HepG2 (cell line): Measurements from ENCODE around the gene EGF. TPM values are rescaled to one million over a fixed set of nuclear protein-coding genes. Genes with fewer than 3 reads are reported as not detected.

Source experiments
- ATAC-seq: fragments of 200-7000 bp; cut with Tn5 transposase; 3 replicates; pipeline ENCODE4 v1.9.1; 2020; ENCODE audit warnings: mild to moderate bottlenecking, moderate library complexity
- BruUV-seq: library from RNA; stranded (reverse); fragments of 400-500 nt; replicated peaks from 2 replicates; lab custom pipeline; 2021; lab: Mats Ljungman, UMichigan
- CTCF ChIA-PET: fragments of 300-600 bp; formaldehyde crosslinking; extraction: SDS; loops from one replicate; lab custom pipeline; 2021; ENCODE audit warnings: low total read pairs, inconsistent platforms, low intra/inter-chr PET ratio; lab: Yijun Ruan, JAX
- POLR2A ChIA-PET: fragments of 350-600 bp; sonication (Branson Sonifier 250); formaldehyde crosslinking; loops from one replicate; lab custom pipeline; 2020; ENCODE audit warnings: antibody characterized with exemption, inconsistent platforms; lab: Yijun Ruan, JAX
- DNase-seq: peaks from one replicate; pipeline ENCODE4 v3.0.0-alpha.2; 2015; ENCODE audit warnings: low spot score
- FAIRE-seq: peaks from 3 replicates; lab custom pipeline; 2011; peaks lifted over from hg19 to GRCh38; lab: Jason Lieb, UNC
- H2AFZ ChIP-seq: one replicate; pipeline ENCODE4 v1.6.1; 2011; ENCODE audit warnings: low read length, inconsistent platforms
- H3K27ac ChIP-seq: fragments of 300-600 bp; 3 replicates; pipeline ENCODE4 v1.8.0; 2011; ENCODE audit warnings: mixed run types, mild to moderate bottlenecking, mixed read lengths, low read length, inconsistent platforms; ENCODE audit not compliant: insufficient read depth; ENCODE audit errors: extremely low read length
- H3K27me3 ChIP-seq, 2 experiments: fragments of 200-600 bp in 1 of 2; 2 replicates in 1 of 2; 3 replicates in 1 of 2; pipeline versions ENCODE4 v1.6.0 to v1.8.0; 2011; ENCODE audit warnings: low read length in 2 of 2, mild to moderate bottlenecking in 2 of 2, moderate library complexity in 2 of 2, inconsistent platforms in 1 of 2; ENCODE audit not compliant: insufficient read depth in 2 of 2, control insufficient read depth in 1 of 2
- H3K36me3 ChIP-seq, 2 experiments: fragments of 200-600 bp in 1 of 2; replicated peaks in 1 of 2; 2 replicates in 1 of 2; 3 replicates in 1 of 2; pipeline versions ENCODE4 v1.5.1 to v1.8.0; 2011; ENCODE audit warnings: low read length in 2 of 2, inconsistent platforms in 1 of 2; ENCODE audit not compliant: insufficient read depth in 2 of 2, control insufficient read depth in 1 of 2
- H3K4me1 ChIP-seq: 2 replicates; pipeline ENCODE4 v1.5.1; 2012; ENCODE audit warnings: low read length, inconsistent platforms; ENCODE audit not compliant: insufficient read depth
- H3K4me2 ChIP-seq: 2 replicates; pipeline ENCODE4 v1.6.0; 2011; ENCODE audit warnings: low read depth, low read length, inconsistent platforms
- H3K4me3 ChIP-seq, 3 experiments: fragments of 200-600 bp in 1 of 3; sonication (generic), shearing (Covaris generic) in 1 of 3; replicated peaks in 1 of 3; 2 replicates each; pipeline ENCODE4 v1.5.1; 2011 to 2016; ENCODE audit warnings: low read length in 3 of 3, inconsistent platforms in 2 of 3, low read depth in 2 of 3, mild to moderate bottlenecking in 2 of 3, control low read depth in 1 of 3, mixed read lengths in 1 of 3; ENCODE audit not compliant: insufficient read depth in 1 of 3
- H3K79me2 ChIP-seq: one replicate; pipeline ENCODE4 v1.6.1; 2011; ENCODE audit warnings: low read length, inconsistent platforms; ENCODE audit not compliant: insufficient read depth
- H3K9ac ChIP-seq: 2 replicates; pipeline ENCODE4 v1.6.0; 2011; ENCODE audit warnings: mild to moderate bottlenecking, low read depth, low read length, inconsistent platforms; ENCODE audit not compliant: insufficient read depth
- H3K9me3 ChIP-seq: 2 replicates; pipeline ENCODE4 v1.5.1; 2012; ENCODE audit warnings: mild to moderate bottlenecking, low read length
- H4K20me1 ChIP-seq: 2 replicates; pipeline ENCODE4 v1.6.0; 2011; ENCODE audit warnings: inconsistent platforms, mild to moderate bottlenecking, low read length, moderate library complexity; ENCODE audit not compliant: insufficient read depth
- ESRRA ChIP-seq: sonication (generic); formaldehyde crosslinking; IDR thresholded peaks from 2 replicates; pipeline ENCODE4 v1.5.1; 2020; ENCODE audit warnings: mild to moderate bottlenecking, low read depth, missing genetic modification reagents
- GATA4 ChIP-seq: sonication (generic); IDR thresholded peaks from 2 replicates; pipeline ENCODE4 v1.6.1; 2016; ENCODE audit warnings: antibody characterized with exemption, low read depth, borderline replicate concordance
- HNF4A ChIP-seq: sonication (generic); formaldehyde crosslinking; IDR thresholded peaks from 2 replicates; pipeline ENCODE4 v1.4.0; 2020; ENCODE audit warnings: missing genetic modification reagents
- HNF4G ChIP-seq, 2 experiments: sonication (generic) in 1 of 2; formaldehyde crosslinking in 1 of 2; IDR thresholded peaks; 2 replicates each; pipeline versions ENCODE4 v1.4.0 to v1.6.1; 2011 to 2020; ENCODE audit warnings: borderline replicate concordance in 2 of 2, low read depth in 2 of 2, mild to moderate bottlenecking in 2 of 2, low read length in 1 of 2, missing genetic modification reagents in 1 of 2, moderate library complexity in 1 of 2
- JUNB ChIP-seq: sonication (generic); formaldehyde crosslinking; IDR thresholded peaks from 2 replicates; pipeline ENCODE4 v1.8.0; 2022; ENCODE audit warnings: missing genetic modification reagents, mild to moderate bottlenecking, borderline replicate concordance
- KDM6A ChIP-seq: IDR thresholded peaks from 2 replicates; pipeline ENCODE4 v1.6.1; 2016; ENCODE audit warnings: low read depth
- KLF15 ChIP-seq: sonication (generic); formaldehyde crosslinking; IDR thresholded peaks from 2 replicates; pipeline ENCODE4 v1.8.1; 2023; ENCODE audit warnings: borderline replicate concordance, mild to moderate bottlenecking, inconsistent platforms, missing genetic modification reagents, mixed read lengths
- PHF5A ChIP-seq: IDR thresholded peaks from one replicate; pipeline ENCODE4 v1.6.1; 2018; ENCODE audit warnings: low read depth, missing genetic modification reagents; ENCODE audit not compliant: unreplicated experiment
- PRDM4 ChIP-seq: sonication (generic); formaldehyde crosslinking; IDR thresholded peaks from 2 replicates; pipeline ENCODE4 v1.9.0; 2021; ENCODE audit warnings: missing genetic modification reagents, borderline replicate concordance
- RARG ChIP-seq: sonication (generic); formaldehyde crosslinking; IDR thresholded peaks from 2 replicates; pipeline ENCODE4 v1.4.0; 2020; ENCODE audit warnings: low read depth, mild to moderate bottlenecking, missing genetic modification reagents
- RFXAP ChIP-seq: sonication (generic); formaldehyde crosslinking; IDR thresholded peaks from 2 replicates; pipeline ENCODE4 v1.4.0; 2020; ENCODE audit warnings: missing genetic modification reagents, borderline replicate concordance
- SRSF9 ChIP-seq: fragments of 200-400 bp; formaldehyde crosslinking; IDR thresholded peaks from 2 replicates; pipeline ENCODE4 v1.6.1; 2018; ENCODE audit warnings: borderline replicate concordance, mild to moderate bottlenecking, low read depth, low read length; ENCODE audit not compliant: insufficient read depth, poor library complexity, severe bottlenecking
- TOPORS ChIP-seq: sonication (generic); formaldehyde crosslinking; IDR thresholded peaks from 2 replicates; pipeline ENCODE4 v1.8.0; 2023; ENCODE audit warnings: mild to moderate bottlenecking, missing genetic modification reagents
- ZFP36L1 ChIP-seq: sonication (generic); formaldehyde crosslinking; IDR thresholded peaks from 2 replicates; pipeline ENCODE4 v1.8.0; 2022; ENCODE audit warnings: mild to moderate bottlenecking, missing genetic modification reagents, moderate library complexity
- ZNF282 ChIP-seq: fragments of 450-650 bp; IDR thresholded peaks from 2 replicates; pipeline ENCODE4 v1.6.1; 2018; ENCODE audit not compliant: partially characterized antibody
- WGBS: methylation state at CpG from one replicate; pipeline ENCODE4 v1.1.6; 2017; ENCODE audit warnings: low lambda C conversion rate; 5-methylcytosine and 5-hydroxymethylcytosine counted together
- in situ Hi-C: cut with HindIII; loops from 2 replicates; pipeline ENCODE4 v1.10.0; 2017; ENCODE audit warnings: low pct_unique_long_range_greater_than_20kb; ENCODE audit not compliant: extremely low pct_ligation_motif_present
- intact Hi-C: fragments of 100-400 bp; cut with micrococcal nuclease; formaldehyde crosslinking; loops from one replicate; pipeline ENCODE4 v1.10.0; 2022; ENCODE audit not compliant: unreplicated experiment
- polyA plus RNA-seq, 8 experiments: library from polyadenylated mRNA; depleted of rRNA in 3 of 8; stranded (reverse) in 7 of 8; unstranded in 1 of 8; fragments of >200 nt; fragmentation: Illumina TruSeq in 4 of 8; extraction: Trizol in 4 of 8; gene quantifications; 2 replicates each; pipeline versions ENCODE4 v1.2.1 to v1.2.3, GENCODE V29; 2011 to 2016; ENCODE audit warnings: low read depth in 4 of 8, missing spikeins in 1 of 8, mixed read lengths in 1 of 8; ENCODE audit not compliant: insufficient read depth in 1 of 8
- total RNA-seq, 5 experiments: library from RNA; depleted of rRNA; stranded (reverse); fragments of >200 nt; fragmentation: Illumina TruSeq; extraction: Trizol; gene quantifications; 2 replicates each; pipeline ENCODE4 v1.2.3, GENCODE V29; 2016; ENCODE audit warnings: low read depth in 1 of 5

The EGF gene
- total and polyA plus RNA-seq, 2 of the 13 experiments (the other 11 are each of a cell fraction or from before 2014, with no cell fraction given) = 0.07 to 0.08 TPM

GRCh38 chr4:109928327-109929045 lies 15.8 kb downstream of the EGF start:
- Histone ChIP-seq H3K27ac (no peak overlapping the region), H2AFZ (no peak overlapping the region), H3K4me1 (no peaks in the 10 kb centered on the region), H3K79me2 (no peaks in the 10 kb centered on the region), H3K4me3 (no peak overlapping the region), H4K20me1 (no peaks in the 10 kb centered on the region), H3K9ac (no peak overlapping the region), H3K4me2 (no peak overlapping the region), H3K27me3 (no peaks in the 10 kb centered on the region)
- in situ Hi-C loops = no loop called here
- CTCF ChIA-PET = no interaction called here
- DNase-seq (no peak), FAIRE-seq (no peak)
- BruUV-seq = no TSS peak
- POLR2A ChIA-PET = no interaction called here
- TF ChIP-seq PHF5A (CRISPR knock-in tag) = no peak
- no peak for TF ChIP-seq KDM6A (CRISPR knock-in tag)
- TF ChIP-seq ESRRA (CRISPR knock-in tag) = no peak
- no peak for TF ChIP-seq ZFP36L1
- TF ChIP-seq GATA4 = no peak
- no peak for TF ChIP-seq HNF4A (CRISPR knock-in tag)
- TF ChIP-seq TOPORS (CRISPR knock-in tag) = no peak
- TF ChIP-seq ZNF282 = no peak
- TF ChIP-seq JUNB (CRISPR knock-in tag) = no peak
- no peak for TF ChIP-seq RFXAP (CRISPR knock-in tag)
- TF ChIP-seq KLF15 = no peak
- TF ChIP-seq SRSF9 = no peak
- no peak for TF ChIP-seq PRDM4 (CRISPR knock-in tag)
- no peak for TF ChIP-seq RARG (CRISPR knock-in tag)
- no peak for TF ChIP-seq HNF4G (IDR thresholded peaks at IDR 0.05; ENCODE audit: borderline replicate concordance, low read depth, low read length)
- TF ChIP-seq HNF4G (CRISPR knock-in tag; IDR thresholded peaks at IDR 0.05; ENCODE audit: borderline replicate concordance, low read depth) = no peak
- TF ChIP-seq, all 625 proteins: peak for 0
- ATAC-seq = no peak
- Histone ChIP-seq H3K36me3 (no peaks in the 10 kb centered on the region), H3K9me3 (no peaks in the 10 kb centered on the region)
- intact Hi-C loops = no loop called here
- WGBS = 6% methylated on average over 4 of the region's 4 CpGs
